H9 (cell line): ENCODE data around the gene CCL4L2. TPM values are rescaled to one million over a fixed set of nuclear protein-coding genes. Genes with fewer than 3 reads are reported as not detected.
A peak's percentile ranks its signal among the peaks of the same experiment; 100 is the strongest.
"Not testable (repeated sequence)": the region's sequence is repeated elsewhere in the genome, so short reads cannot be mapped to it uniquely, and the experiment has no call there.

ENCODE experiments used
- DNase-seq: peaks from one replicate; pipeline ENCODE4 v3.0.0-alpha.2; 2017
- H2AFZ ChIP-seq: one replicate; pipeline ENCODE4 v1.6.1; 2013; ENCODE audit warnings: mild to moderate bottlenecking, low read length, control low read depth, moderate library complexity
- H2AK5ac ChIP-seq: 2 replicates; pipeline ENCODE4 v1.6.1; 2013; ENCODE audit warnings: low read length, control low read depth, mixed read lengths; ENCODE audit not compliant: insufficient read length
- H2BK120ac ChIP-seq: one replicate; pipeline ENCODE4 v1.6.1; 2013; ENCODE audit warnings: low read depth, mild to moderate bottlenecking, low read length, control low read depth, inconsistent platforms; ENCODE audit not compliant: poor library complexity, severe bottlenecking
- H2BK12ac ChIP-seq: 2 replicates; pipeline ENCODE4 v1.6.1; 2013; ENCODE audit warnings: low read length, control low read depth, mixed read lengths, low read depth; ENCODE audit not compliant: insufficient read length
- H2BK15ac ChIP-seq: 2 replicates; pipeline ENCODE4 v1.6.1; 2013; ENCODE audit warnings: low read depth, low read length, control low read depth
- H2BK20ac ChIP-seq: one replicate; pipeline ENCODE4 v1.6.1; 2013; ENCODE audit warnings: low read depth, mild to moderate bottlenecking, low read length, control low read depth, inconsistent platforms; ENCODE audit not compliant: poor library complexity, severe bottlenecking
- H2BK5ac ChIP-seq: 2 replicates; pipeline ENCODE4 v1.6.1; 2013; ENCODE audit warnings: low read length, control low read depth, mixed read lengths; ENCODE audit not compliant: insufficient read length
- H3K14ac ChIP-seq: 2 replicates; pipeline ENCODE4 v1.6.1; 2013; ENCODE audit warnings: low read length, control low read depth; ENCODE audit not compliant: insufficient read depth
- H3K18ac ChIP-seq: 2 replicates; pipeline ENCODE4 v1.6.1; 2013; ENCODE audit warnings: low read depth, mild to moderate bottlenecking, mixed read lengths, low read length, control low read depth; ENCODE audit not compliant: insufficient read length
- H3K23ac ChIP-seq: 2 replicates; pipeline ENCODE4 v1.6.1; 2013; ENCODE audit warnings: low read length, control low read depth, mixed read lengths, low read depth; ENCODE audit not compliant: insufficient read length
- H3K23me2 ChIP-seq: 2 replicates; pipeline ENCODE4 v1.6.1; 2013; ENCODE audit warnings: low read depth, mild to moderate bottlenecking, mixed read lengths, low read length, control low read depth; ENCODE audit not compliant: insufficient read length, poor library complexity, severe bottlenecking
- H3K27ac ChIP-seq: 2 replicates; pipeline ENCODE4 v1.5.1; 2013; ENCODE audit warnings: low read length, control low read depth, mixed read lengths, low read depth; ENCODE audit not compliant: insufficient read length
- H3K27me3 ChIP-seq: 2 replicates; pipeline ENCODE4 v1.6.1; 2013; ENCODE audit warnings: low read length, control low read depth, inconsistent platforms; ENCODE audit not compliant: insufficient read depth
- H3K4ac ChIP-seq: 2 replicates; pipeline ENCODE4 v1.6.1; 2013; ENCODE audit warnings: low read depth, mild to moderate bottlenecking, control low read depth, inconsistent platforms, low read length, moderate library complexity
- H3K4me1 ChIP-seq: 2 replicates; pipeline ENCODE4 v1.6.1; 2013; ENCODE audit warnings: low read length, control low read depth, inconsistent platforms; ENCODE audit not compliant: insufficient read depth
- H3K4me2 ChIP-seq: 2 replicates; pipeline ENCODE4 v1.6.1; 2013; ENCODE audit warnings: low read length, control low read depth, mixed read lengths; ENCODE audit not compliant: insufficient read length, insufficient read depth
- H3K56ac ChIP-seq: 2 replicates; pipeline ENCODE4 v1.6.1; 2013; ENCODE audit warnings: low read depth, mild to moderate bottlenecking, mixed read lengths, low read length, control low read depth; ENCODE audit not compliant: insufficient read length
- H3K79me1 ChIP-seq: 2 replicates; pipeline ENCODE4 v1.6.1; 2013; ENCODE audit warnings: low read depth, mild to moderate bottlenecking, moderate library complexity, low read length, control low read depth, inconsistent platforms; ENCODE audit not compliant: insufficient read depth, poor library complexity, severe bottlenecking
- H3K79me2 ChIP-seq: 2 replicates; pipeline ENCODE4 v1.6.1; 2013; ENCODE audit warnings: low read length, control low read depth, inconsistent platforms; ENCODE audit not compliant: insufficient read depth
- H3K9ac ChIP-seq: 2 replicates; pipeline ENCODE4 v1.6.1; 2013; ENCODE audit warnings: low read length, control low read depth, mixed read lengths; ENCODE audit not compliant: insufficient read length; ENCODE audit errors: extremely low read depth
- H3K9me3 ChIP-seq: one replicate; pipeline ENCODE4 v1.6.1; 2013; ENCODE audit warnings: low read depth, low read length, inconsistent platforms; ENCODE audit not compliant: control insufficient read depth
- H3T11ph ChIP-seq: one replicate; pipeline ENCODE4 v1.6.1; 2013; ENCODE audit warnings: mild to moderate bottlenecking, low read length, control low read depth, inconsistent platforms
- H4K20me1 ChIP-seq: one replicate; pipeline ENCODE4 v1.6.1; 2013; ENCODE audit not compliant: control insufficient read depth, insufficient read length, insufficient read depth
- H4K5ac ChIP-seq: 2 replicates; pipeline ENCODE4 v1.6.1; 2013; ENCODE audit warnings: low read depth, mild to moderate bottlenecking, mixed read lengths, low read length, control low read depth; ENCODE audit not compliant: insufficient read length
- H4K8ac ChIP-seq: replicated peaks from 2 replicates; pipeline ENCODE4 v1.6.1; 2013; ENCODE audit warnings: low read length, control low read depth, mixed read lengths, low read depth; ENCODE audit not compliant: insufficient read length
- H4K91ac ChIP-seq: 2 replicates; pipeline ENCODE4 v1.6.1; 2013; ENCODE audit warnings: low read depth, mild to moderate bottlenecking, moderate library complexity, mixed read lengths, low read length, control low read depth; ENCODE audit not compliant: insufficient read length
- H3K27ac Mint-ChIP-seq, 3 experiments: 2 replicates in 2 of 3; 3 replicates in 1 of 3; pipeline ENCODE4 v1.8.0; 2020 to 2021; ENCODE audit warnings: mixed read lengths in 3 of 3, mild to moderate bottlenecking in 1 of 3, moderate library complexity in 1 of 3
- H3K27me3 Mint-ChIP-seq: 2 replicates; pipeline ENCODE4 v1.8.0; 2021; ENCODE audit warnings: low read depth, mild to moderate bottlenecking, moderate library complexity, mixed read lengths
- H3K36me3 Mint-ChIP-seq, 3 experiments: 2 replicates in 2 of 3; 3 replicates in 1 of 3; pipeline ENCODE4 v1.8.0; 2020 to 2021; ENCODE audit warnings: low read depth in 3 of 3, mixed read lengths in 3 of 3; ENCODE audit not compliant: insufficient read depth in 1 of 3
- H3K4me1 Mint-ChIP-seq, 2 experiments: 2 replicates each; pipeline ENCODE4 v1.8.0; 2020; ENCODE audit warnings: mixed read lengths in 2 of 2
- H3K4me3 Mint-ChIP-seq, 2 experiments: 2 replicates in 1 of 2; 3 replicates in 1 of 2; pipeline ENCODE4 v1.8.0; 2020 to 2021; ENCODE audit warnings: mild to moderate bottlenecking in 2 of 2, mixed read lengths in 2 of 2, moderate library complexity in 1 of 2
- H3K9me3 Mint-ChIP-seq, 2 experiments: 2 replicates in 1 of 2; 3 replicates in 1 of 2; pipeline ENCODE4 v1.8.0; 2020; ENCODE audit warnings: mild to moderate bottlenecking in 2 of 2, mixed read lengths in 2 of 2, moderate library complexity in 1 of 2
- WGBS: extraction: QIAGEN DNeasy Blood & Tissue Kit; methylation state at CpG from one replicate; pipeline ENCODE4 v1.1.7; 2013; ENCODE audit warnings: missing lambda C conversion rate, low lambda C conversion rate, mixed read lengths; ENCODE audit not compliant: insufficient read length; ENCODE audit errors: extremely low coverage; 5-methylcytosine and 5-hydroxymethylcytosine counted together
- total RNA-seq: library from RNA; stranded (reverse); gene quantifications from 2 replicates; pipeline ENCODE4 v1.2.1, GENCODE V29; 2021

The CCL4L2 gene
- total RNA-seq, 1 experiment from 2014 or later = not detected

DNA sequence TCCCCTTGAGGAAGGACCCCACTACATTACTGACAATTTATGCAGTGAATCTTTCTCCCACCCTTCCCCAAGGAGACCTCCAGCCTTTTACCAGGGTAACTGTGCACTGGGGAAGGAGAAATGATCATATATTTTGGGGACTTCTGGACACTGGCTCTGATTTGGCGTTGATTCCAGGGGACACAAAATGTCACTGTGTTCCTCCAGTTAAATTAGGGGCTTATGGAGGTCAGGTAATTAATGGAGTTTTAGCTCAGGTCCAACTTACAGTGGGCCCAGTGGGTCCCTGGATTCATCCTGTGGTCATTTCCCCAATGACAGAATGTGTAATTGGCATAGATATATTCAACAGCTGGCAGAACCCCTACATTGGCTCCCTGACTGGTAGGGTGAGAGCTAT, 8.7 kb downstream of the CCL4L2 start:
- not testable (repeated sequence) for H3K4me1 Mint-ChIP-seq, H3K4ac ChIP-seq, H2BK15ac ChIP-seq, H4K91ac ChIP-seq, H2BK20ac ChIP-seq, H2BK120ac ChIP-seq, H3K27ac ChIP-seq, H3K4me2 ChIP-seq, H3K4me1 ChIP-seq, H3K4me3 Mint-ChIP-seq, H2AFZ ChIP-seq, H2BK12ac ChIP-seq, H3K79me1 ChIP-seq, H3K27me3 ChIP-seq, H3K23ac ChIP-seq, H4K5ac ChIP-seq, H2AK5ac ChIP-seq, H3K36me3 Mint-ChIP-seq, H3K9me3 ChIP-seq, H3K18ac ChIP-seq, H3K14ac ChIP-seq, H4K8ac ChIP-seq, H3K27ac Mint-ChIP-seq, H3K79me2 ChIP-seq, H3K9ac ChIP-seq, H3K27me3 Mint-ChIP-seq, H2BK5ac ChIP-seq, H4K20me1 ChIP-seq, H3T11ph ChIP-seq, H3K56ac ChIP-seq, H3K23me2 ChIP-seq
- peak; percentile 12 for DNase-seq
- whole genome bisulfite sequencing = no CpG with 5 or more reads among the region's 1 CpG
- peaks cover 17% of the 10 kb centered on the region in 2 experiments; a peak in 4 of 5 replicates for H3K9me3 Mint-ChIP-seq

DNA sequence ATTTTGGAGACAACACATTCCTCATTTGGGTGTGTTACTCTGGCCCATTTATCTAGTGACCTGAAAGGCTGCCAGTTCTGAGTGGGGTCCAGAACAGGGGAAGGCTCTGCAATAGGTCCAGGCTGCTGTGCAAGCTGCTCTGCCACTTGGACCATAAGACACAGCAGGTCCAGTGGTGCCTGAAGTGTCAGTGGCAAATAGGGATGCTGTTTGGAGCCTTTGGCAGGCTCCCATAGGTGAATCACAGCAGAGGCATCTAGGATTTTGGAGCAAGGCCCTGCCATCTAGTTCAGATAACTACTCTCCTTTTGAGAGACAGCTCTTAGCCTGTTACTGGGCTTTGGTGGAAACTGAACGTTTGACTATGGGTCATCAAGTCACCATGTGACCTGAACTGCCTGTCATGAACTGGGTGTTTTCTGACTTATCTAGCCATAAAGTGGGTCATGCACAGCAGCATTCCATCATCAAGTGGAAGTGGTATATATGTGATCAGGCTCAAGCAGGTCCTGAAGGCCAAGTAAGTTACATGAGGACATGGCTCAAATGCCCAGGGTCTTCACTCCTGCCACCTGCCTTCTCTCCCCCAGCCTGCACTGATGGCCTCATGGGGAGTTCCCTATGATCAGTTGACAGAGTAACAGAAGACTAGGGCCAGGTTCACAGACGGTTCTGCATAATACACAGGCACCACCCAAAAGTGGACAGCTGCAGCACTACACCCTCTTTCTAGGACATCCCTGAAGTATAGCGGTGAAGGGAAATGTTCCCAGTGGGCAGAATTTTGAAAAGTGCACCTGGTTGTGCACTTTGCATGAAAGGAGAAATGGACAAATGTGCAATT, 10.1 kb downstream of the CCL4L2 start:
- H3K4me3 Mint-ChIP-seq, H3K27ac Mint-ChIP-seq, H4K8ac ChIP-seq, H3K14ac ChIP-seq, H3K18ac ChIP-seq, H3K27me3 ChIP-seq, H2AK5ac ChIP-seq, H3K79me1 ChIP-seq, H3K79me2 ChIP-seq, H2BK5ac ChIP-seq, H3K4me2 ChIP-seq, H2BK20ac ChIP-seq, H3K9me3 ChIP-seq, H3K9ac ChIP-seq, H3K56ac ChIP-seq, H3K4me1 Mint-ChIP-seq, H4K20me1 ChIP-seq, H2AFZ ChIP-seq, H2BK12ac ChIP-seq, H3K4me1 ChIP-seq, H3T11ph ChIP-seq, H3K27ac ChIP-seq, H3K23ac ChIP-seq, H4K5ac ChIP-seq, H3K36me3 Mint-ChIP-seq, H2BK15ac ChIP-seq, H3K4ac ChIP-seq, H3K27me3 Mint-ChIP-seq, H4K91ac ChIP-seq, H2BK120ac ChIP-seq, H3K23me2 ChIP-seq: not testable (repeated sequence)
- WGBS = no CpG with 5 or more reads among the region's 3 CpGs
- peaks cover 17% of the 10 kb centered on the region in 2 experiments; a peak in 4 of 5 replicates for H3K9me3 Mint-ChIP-seq
- peak; percentile 25 for DNase-seq
